Tibial artery (tissue), 4 donors: ENCODE results near the gene NFATC1.

Source experiments
- DNase-seq, 2 donors: peaks; one replicate each; pipeline ENCODE4 v3.0.0-alpha.2; 2019
- H3K27ac ChIP-seq, 2 donors: fragments of 200-600 bp; sonication (generic) in 1 of 2; 1 replicate in 1 of 2; 2 replicates in 1 of 2; pipeline ENCODE4 v1.5.1; 2018 to 2019; ENCODE audit warnings: mild to moderate bottlenecking in 1 of 2
- H3K27me3 ChIP-seq, 2 donors: fragments of 200-600 bp; sonication (generic) in 1 of 2; one replicate each; pipeline versions ENCODE4 v1.5.1 to v1.6.0; 2016 to 2019
- H3K36me3 ChIP-seq, 3 donors: fragments of 200-600 bp; sonication (generic) in 2 of 3; one replicate each; pipeline ENCODE4 v1.5.1; 2016 to 2019; ENCODE audit warnings: mild to moderate bottlenecking in 2 of 3
- H3K4me1 ChIP-seq, 4 donors: fragments of 200-600 bp; sonication (generic) in 2 of 4; 1 replicate in 3 of 4; 2 replicates in 1 of 4; pipeline ENCODE4 v1.5.1; 2016 to 2019
- H3K4me3 ChIP-seq, 2 donors: fragments of 200-600 bp; sonication (generic) in 1 of 2; 1 replicate in 1 of 2; 2 replicates in 1 of 2; pipeline ENCODE4 v1.5.1; 2018 to 2019; ENCODE audit warnings: mild to moderate bottlenecking in 2 of 2
- H3K9me3 ChIP-seq, 3 donors: fragments of 200-600 bp; sonication (generic) in 1 of 3; one replicate each; pipeline ENCODE4 v1.5.1; 2016 to 2019
- intact Hi-C: fragments of 100-400 bp; cut with DNase I; formaldehyde crosslinking; loops from one replicate; pipeline ENCODE4 v1.15.0; 2023; ENCODE audit warnings: low total_unique reads
- TF ChIP-seq, protein P1 (sequence below), 2 experiments: fragments of 200-600 bp in 1 of 2; fragments of 450-650 bp in 1 of 2; IDR thresholded peaks; one replicate each; pipeline ENCODE4 v1.5.1; 2017 to 2019; ENCODE audit warnings: antibody characterized with exemption in 2 of 2, mild to moderate bottlenecking in 1 of 2, moderate library complexity in 1 of 2

Gene NFATC1

DNA sequence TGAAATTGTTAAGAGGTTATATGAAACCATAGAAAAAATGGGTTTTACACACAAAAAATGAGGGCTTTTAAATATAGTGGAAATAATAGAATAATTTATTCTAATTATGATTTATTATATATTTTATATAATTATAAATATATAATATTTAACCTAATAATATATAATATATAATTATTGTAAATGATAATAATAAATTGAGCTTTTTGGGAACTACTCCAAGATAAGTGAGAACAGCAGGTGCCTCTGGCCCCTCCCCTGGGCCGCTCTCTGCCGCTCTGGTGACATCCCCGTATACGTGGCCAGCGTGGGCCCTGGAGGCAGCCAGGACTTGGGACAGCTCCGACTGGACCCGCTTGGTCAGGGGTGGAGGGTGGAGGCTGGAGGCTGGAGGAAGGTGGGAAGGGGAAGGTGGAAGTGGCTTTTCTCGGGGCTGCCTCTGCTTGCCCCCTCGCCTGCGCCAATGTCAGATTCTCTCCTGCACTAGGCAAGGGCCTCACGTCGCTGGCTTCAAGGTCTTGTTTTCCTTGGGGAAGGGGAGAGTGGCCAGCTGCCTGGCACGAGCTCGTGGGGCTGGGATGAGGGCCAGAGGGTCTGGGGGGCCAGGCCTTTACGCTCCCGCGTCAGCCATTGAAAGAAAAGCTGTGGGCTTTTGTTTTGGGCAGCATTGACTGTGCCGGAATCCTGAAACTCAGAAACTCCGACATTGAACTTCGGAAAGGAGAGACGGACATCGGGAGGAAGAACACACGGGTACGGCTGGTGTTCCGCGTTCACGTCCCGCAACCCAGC, 54.8 kb downstream of the NFATC1 start:
- Histone ChIP-seq H3K4me1 (peaks cover 0 to 9% (median 8%) of the 10 kb centered on the region in 4 donors), H3K27ac (no peak overlapping the region), H3K4me3 (no peak overlapping the region), H3K36me3 (peaks cover 34 to 75% (median 54%) of the 10 kb centered on the region in 3 donors), H3K9me3 (no peaks in the 10 kb centered on the region), H3K27me3 (no peaks in the 10 kb centered on the region)
- intact Hi-C loops: no loop called here
- no peak for DNase-seq
- TF ChIP-seq, protein P1, sequence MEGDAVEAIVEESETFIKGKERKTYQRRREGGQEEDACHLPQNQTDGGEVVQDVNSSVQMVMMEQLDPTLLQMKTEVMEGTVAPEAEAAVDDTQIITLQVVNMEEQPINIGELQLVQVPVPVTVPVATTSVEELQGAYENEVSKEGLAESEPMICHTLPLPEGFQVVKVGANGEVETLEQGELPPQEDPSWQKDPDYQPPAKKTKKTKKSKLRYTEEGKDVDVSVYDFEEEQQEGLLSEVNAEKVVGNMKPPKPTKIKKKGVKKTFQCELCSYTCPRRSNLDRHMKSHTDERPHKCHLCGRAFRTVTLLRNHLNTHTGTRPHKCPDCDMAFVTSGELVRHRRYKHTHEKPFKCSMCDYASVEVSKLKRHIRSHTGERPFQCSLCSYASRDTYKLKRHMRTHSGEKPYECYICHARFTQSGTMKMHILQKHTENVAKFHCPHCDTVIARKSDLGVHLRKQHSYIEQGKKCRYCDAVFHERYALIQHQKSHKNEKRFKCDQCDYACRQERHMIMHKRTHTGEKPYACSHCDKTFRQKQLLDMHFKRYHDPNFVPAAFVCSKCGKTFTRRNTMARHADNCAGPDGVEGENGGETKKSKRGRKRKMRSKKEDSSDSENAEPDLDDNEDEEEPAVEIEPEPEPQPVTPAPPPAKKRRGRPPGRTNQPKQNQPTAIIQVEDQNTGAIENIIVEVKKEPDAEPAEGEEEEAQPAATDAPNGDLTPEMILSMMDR (IDR thresholded peaks at IDR 0.05): no peak

- Histone ChIP-seq H3K4me1 (no peaks in the 10 kb centered on the region), H3K9me3 (no peaks in the 10 kb centered on the region), H3K27me3 (no peaks in the 10 kb centered on the region), H3K36me3 (peaks cover 34 to 85% (median 64%) of the 10 kb centered on the region in 3 donors), H3K4me3 (no peak overlapping the region), H3K27ac (no peak overlapping the region)
- intact Hi-C loops: no loop called here
- no peak for DNase-seq
- TF ChIP-seq, protein P1 (IDR thresholded peaks at IDR 0.05): no peak
Observed at GRCh38 chr18:79451237-79452125, 55.8 kb downstream of the NFATC1 start.

- Histone ChIP-seq H3K27me3 (no peaks in the 10 kb centered on the region), H3K9me3 (no peaks in the 10 kb centered on the region), H3K4me3 (no peak overlapping the region), H3K4me1 (no peaks in the 10 kb centered on the region), H3K27ac (no peak overlapping the region), H3K36me3 (peaks cover 34 to 87% (median 64%) of the 10 kb centered on the region in 3 donors)
- TF ChIP-seq, protein P1 (IDR thresholded peaks at IDR 0.05): no peak
- no peak for DNase-seq
- intact Hi-C loops: no loop called here
Observed at GRCh38 chr18:79452190-79452990, 56.7 kb downstream of the NFATC1 start.

DNA sequence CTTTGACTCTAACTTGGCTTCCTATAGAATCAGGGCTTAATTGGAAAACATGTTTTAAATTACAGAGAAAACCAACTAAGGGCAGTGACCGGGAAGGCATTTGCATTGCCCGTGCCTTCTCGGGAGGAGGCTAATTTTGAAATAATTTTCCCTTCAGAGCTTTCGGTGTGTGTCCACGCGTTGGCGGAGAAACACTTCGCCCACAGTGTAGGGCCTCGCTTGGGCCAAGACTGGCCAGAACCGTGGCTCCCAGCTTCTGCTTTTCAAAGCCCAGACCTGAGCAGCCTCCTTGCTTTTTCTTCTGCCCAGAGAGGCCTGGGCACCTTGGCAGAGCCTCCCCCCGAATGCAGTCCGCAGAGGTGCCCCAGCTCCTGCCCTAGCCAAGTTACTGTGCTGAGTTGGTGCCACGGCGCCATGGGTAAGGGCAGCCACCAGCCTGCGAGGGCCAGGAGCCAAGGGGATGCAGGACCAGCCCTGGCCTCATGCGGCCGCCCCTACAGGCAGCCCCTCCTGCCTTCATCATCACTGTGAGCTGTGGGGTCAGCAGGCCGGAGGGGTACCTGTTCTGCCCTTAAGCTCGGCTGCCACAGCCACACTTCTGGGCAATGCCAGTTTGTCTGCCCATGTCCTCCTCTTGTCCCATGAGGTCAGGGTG, 57.4 kb downstream of the NFATC1 start:
- TF ChIP-seq, protein P1 (IDR thresholded peaks at IDR 0.05): no peak
- no peak for DNase-seq
- intact Hi-C loops: no loop called here
- Histone ChIP-seq H3K27ac (no peak overlapping the region), H3K27me3 (no peaks in the 10 kb centered on the region), H3K36me3 (peaks cover 34 to 83% (median 60%) of the 10 kb centered on the region in 3 donors), H3K4me1 (peaks cover 0 to 4% (median 2%) of the 10 kb centered on the region in 4 donors), H3K9me3 (no peaks in the 10 kb centered on the region), H3K4me3 (no peak overlapping the region)
